ENCODE data around the gene TNPO3.
"Not testable (repeated sequence)": the region's sequence is repeated elsewhere in the genome, so short reads cannot be mapped to it uniquely, and the experiment has no call there.

Gene TNPO3

DNA sequence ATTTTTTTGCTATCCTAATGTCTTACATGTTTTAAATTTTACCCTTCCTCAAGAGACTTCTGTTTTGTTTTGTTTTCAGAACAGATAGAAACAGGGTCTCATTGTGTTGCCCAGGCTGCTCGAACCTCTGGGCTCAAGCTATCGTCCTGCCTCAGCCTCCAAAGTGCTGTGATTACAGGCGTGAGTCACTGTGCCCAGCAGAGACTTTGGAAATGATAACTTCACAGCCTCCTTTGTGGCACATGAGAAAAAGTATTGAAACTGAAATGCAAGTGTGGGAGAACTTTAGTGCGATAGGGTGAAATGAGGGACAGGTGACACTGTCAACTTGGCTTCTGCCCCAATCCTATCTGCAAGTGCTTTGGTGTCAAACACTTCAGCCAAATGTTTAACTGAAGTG, 95.6 kb downstream of the TNPO3 start:
- no peak for DNase-seq (ENCODE audit: low spot score)

DNA sequence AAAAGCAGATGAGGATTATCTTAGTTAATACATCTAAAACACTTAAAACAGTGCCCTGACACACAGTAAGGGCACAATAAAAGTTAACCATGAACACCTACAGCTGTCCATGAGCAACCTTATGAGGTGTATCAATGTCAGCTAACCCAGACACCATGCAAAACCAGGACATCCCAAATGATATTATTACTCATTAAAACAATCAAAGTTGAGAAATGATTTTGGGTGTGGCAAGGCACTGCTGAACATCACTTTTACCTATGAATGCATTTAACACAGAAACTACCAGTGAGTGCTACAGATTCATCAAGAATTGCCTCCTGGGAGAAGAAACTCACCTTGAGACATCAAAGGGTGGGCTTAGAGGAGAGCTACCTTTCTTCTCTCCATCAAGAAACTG, 98.9 kb downstream of the TNPO3 start:
- DNase-seq (ENCODE audit: low spot score), result no peak

GRCh38 chr7:128954830-128955802, 99.8 kb downstream of the TNPO3 start:
- peak; percentile 57 for DNase-seq (ENCODE audit: low spot score)

GRCh38 chr7:128954150-128954549, 100.8 kb downstream of the TNPO3 start:
- no peak for DNase-seq (ENCODE audit: low spot score)

DNA sequence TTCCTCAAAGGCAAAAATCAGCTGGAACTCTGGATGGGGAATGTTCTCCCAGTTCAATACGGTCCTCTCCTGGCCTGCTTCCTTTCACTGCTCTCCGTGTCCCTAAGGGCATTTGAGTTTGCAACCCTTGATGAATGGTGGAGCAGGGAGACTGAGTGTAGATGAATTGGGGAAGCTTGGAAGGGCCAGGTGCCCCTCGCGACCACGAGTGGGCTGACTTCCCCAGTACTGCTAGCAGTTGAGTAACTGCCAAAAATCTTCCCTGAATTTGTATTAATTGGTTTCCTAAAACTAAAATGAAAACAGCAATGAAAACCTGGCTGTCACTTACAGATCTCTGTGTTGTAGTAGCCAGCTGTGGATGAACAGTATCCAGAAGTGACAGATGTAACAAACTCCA, 103.6 kb downstream of the TNPO3 start:
- DNase-seq (ENCODE audit: low spot score), result no peak

DNA sequence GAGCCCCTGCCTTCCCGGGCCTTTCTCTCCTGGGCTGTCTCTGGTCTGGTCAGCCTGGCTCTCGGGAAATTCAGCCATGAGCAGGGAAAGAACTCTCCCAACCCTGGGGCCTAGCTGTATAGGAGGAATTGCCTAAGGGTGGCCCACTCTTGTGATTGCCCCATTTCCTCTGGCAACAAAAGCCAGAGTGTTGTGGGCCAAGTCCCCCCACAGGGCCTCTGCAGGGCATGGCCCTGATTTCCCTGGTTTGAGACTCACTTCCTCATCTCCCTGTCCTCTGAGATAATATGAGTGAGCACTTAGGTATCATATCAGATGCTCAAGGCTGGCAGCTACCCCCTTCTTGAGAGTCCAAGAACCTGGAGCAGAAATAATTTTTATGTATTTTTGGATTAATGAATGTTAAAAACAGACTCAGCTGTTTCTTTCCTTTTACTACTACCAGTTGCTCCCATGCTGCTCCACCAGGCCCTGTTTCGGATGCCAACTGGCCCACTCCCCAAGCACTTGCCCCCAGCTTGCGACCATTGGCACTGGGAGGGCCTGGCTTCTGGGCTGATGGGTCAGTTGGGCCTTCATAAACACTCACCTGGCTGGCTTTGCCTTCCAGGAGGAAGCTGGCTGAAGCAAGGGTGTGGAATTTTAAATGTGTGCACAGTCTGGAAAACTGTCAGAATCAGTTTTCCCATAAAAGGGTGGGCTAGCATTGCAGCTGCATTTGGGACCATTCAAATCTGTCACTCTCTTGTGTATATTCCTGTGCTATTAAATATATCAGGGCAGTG, 105.7 kb downstream of the TNPO3 start:
- DNase-seq (ENCODE audit: low spot score), result no peak

DNA sequence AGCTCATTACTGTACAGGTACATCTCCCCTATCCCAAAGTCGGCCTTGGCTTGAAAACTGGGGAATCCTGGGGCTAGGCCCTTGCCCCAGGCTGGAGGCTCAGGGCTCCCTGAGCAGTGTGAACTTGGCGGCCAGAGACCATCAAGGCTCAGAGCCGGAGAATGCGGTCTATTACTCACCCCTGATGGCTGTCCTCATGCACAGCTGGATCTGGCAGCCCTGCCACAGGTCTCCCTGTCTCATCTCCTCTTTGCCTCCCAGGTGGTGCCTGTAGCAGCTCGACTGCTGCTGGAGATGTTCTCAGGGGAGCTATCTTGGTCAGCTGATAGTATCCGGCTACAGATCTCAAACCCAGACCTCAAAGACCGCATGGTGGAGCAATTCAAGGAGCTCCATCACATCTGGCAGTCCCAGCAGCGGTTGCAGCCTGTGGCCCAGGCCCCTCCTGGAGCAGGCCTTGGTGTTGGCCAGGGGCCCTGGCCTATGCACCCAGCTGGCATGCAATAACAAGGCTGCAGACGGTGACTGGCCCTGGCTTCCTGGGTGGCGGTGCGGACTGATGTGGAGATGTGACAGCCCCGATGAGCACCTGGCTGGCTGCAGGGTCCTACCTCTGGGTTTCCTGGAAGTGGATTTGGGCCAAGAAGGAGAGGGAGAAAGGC, 106.5 kb downstream of the TNPO3 start:
- no peak for DNase-seq (ENCODE audit: low spot score)

DNA sequence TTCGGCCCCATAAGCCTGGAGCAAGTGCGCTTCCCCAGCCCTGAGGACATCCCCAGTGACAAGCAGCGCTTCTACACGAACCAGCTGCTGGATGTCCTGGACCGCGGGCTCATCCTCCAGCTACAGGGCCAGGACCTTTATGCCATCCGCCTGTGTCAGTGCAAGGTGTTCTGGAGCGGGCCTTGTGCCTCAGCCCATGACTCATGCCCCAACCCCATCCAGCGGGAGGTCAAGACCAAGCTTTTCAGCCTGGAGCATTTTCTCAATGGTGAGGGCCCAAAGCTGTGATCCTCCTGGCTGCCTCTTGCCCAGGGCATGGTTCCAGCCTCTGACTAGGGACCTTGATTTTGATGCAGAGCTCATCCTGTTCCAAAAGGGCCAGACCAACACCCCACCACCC, 107.1 kb downstream of the TNPO3 start:
- DNase-seq (ENCODE audit: low spot score), result no peak

GRCh38 chr7:128946936-128947830, 107.7 kb downstream of the TNPO3 start:
- no peak for DNase-seq (ENCODE audit: low spot score)

GRCh38 chr7:128945668-128946366, 109.1 kb downstream of the TNPO3 start:
- no peak for DNase-seq (ENCODE audit: low spot score)

DNA sequence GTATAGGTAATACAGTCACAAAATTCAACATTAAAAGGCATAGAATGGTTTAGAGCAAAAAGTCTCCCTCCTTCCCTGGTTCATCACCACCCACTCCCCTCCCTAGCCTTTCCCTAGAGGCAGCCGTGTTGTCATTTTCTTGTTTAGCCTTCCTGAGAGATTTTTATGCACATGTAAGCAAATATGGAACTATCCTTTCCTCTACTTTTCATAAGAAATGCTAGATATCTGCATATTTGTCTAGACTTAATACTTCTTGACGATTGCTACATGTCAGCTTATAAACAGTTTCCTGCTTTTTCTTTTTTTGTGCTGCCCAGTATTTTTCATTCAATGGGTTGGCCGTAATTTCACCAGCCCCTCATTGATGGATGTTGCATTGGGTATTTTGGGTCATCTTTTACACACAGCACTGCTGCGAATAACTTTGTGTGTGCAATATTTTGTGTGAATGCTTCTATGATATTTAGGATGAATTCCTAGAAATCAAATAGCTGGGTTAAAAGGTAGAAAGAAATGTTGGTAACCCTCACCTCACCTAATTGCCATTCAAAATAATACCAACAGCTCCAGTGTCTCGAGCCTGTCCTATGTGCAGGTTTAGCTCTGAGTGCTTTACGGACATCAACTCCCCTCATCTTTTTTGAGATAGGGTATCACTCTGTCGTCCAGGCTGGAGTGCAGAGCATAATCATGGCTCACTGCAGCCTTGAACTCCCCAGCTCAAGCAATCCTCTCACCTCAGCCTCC, 110.2 kb downstream of the TNPO3 start:
- no peak for DNase-seq (ENCODE audit: low spot score)

GRCh38 chr7:128943251-128943650, 111.7 kb downstream of the TNPO3 start:
- not testable (repeated sequence) for DNase-seq (ENCODE audit: low spot score)

GRCh38 chr7:128941946-128942526, 112.9 kb downstream of the TNPO3 start:
- no peak for DNase-seq (ENCODE audit: low spot score)

DNA sequence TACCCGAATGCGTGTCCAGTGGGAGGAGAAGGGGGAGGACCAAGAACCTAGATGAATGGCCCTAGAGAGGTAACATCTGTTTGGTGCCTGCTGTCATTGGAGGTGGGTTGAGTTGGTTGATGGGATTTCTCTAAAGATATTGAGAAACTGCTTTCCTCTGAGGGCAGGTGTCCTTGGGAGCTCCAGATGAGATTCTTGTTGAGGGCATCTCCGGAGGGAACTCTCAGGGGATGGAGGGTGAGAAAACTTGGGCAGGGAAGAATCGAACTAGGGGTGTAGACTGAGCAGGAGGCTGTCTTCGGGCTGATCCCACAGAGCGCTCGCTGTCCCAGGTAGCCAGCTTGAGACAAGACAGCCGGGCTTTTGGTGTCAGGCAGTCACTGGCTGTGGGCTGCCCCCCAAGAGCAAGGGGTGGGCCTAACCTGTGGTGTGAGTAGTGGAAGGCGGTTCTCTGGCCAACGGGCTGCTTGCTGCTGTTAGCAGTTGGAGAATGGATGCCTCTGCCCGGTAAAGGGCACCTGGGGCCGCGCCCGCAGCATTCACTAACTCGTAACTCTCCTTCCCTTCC, 113.5 kb downstream of the TNPO3 start:
- DNase-seq (ENCODE audit: low spot score), result no peak

- no peak for DNase-seq (ENCODE audit: low spot score)
Observed at GRCh38 chr7:128940494-128941322, 114.2 kb downstream of the TNPO3 start.

DNA sequence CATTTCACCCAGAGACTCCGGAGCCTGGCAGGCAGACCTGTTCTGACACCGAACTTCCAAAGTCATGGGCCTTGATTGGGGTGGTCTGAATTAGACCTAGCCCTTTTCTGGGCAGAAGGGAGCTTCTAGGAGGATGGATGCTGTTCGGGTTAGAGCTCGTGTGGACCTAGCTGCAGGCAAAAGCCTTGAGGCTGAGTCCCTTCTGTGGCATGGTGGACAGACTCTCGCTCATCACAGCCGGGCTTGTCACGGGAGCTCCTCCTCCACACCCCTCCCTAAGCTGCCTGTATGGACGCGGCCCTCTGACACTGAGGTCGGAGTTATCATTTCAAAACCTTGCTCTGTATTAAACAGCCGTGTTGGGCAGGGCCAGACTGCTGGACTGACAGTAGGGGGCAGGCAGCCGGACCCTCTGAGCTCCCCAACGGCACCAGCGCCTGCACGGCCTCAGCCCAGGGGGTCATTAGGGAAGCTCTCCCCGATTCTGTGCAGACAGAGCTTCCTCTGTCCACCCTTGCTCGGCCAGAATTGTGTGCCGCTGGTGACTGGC, 115.0 kb downstream of the TNPO3 start:
- DNase-seq (ENCODE audit: low spot score), result no peak

DNA sequence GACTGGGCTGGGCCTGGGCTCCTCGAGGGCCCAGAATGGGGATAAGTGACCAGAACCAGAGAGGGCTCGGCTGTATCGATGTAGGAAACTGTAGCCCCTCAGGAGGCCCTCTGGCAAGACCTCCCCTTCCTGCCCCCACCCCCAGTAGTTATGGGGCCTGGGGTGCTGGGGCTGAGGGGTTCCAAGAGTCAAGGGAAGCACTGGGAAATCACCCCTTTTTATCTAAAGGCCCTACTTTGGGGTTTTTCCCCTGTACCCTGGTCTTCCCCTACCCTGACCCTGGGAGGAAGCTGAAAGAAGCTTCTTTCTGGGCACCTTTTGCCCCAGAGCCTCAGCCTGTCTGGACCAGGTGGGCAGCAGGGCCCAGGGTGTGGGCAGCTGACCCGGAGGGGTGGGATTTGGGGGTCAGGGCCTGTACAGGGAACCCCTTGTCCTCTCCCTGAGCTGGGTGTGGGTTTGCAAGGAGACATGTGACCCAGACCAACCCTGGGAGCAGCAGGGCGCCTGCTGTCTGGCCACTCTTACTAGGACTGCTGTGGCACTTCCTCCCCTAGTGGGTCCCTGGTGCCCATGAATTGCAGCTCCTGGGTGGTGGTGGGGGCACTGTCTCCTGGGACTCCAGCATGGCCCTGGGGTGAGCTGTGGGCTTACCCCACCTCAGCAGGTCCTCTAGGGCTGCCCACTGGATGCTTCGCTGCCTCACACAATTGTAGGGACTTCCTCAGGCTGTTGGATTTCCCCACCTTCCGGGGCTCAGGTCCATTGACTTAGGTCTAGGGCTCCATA, 115.6 kb downstream of the TNPO3 start:
- DNase-seq (ENCODE audit: low spot score), result no peak
